ENCODE results near the gene NUBPL.
"Not testable (repeated sequence)": the region's sequence is repeated elsewhere in the genome, so short reads cannot be mapped to it uniquely, and the experiment has no call there.

Gene NUBPL

DNA sequence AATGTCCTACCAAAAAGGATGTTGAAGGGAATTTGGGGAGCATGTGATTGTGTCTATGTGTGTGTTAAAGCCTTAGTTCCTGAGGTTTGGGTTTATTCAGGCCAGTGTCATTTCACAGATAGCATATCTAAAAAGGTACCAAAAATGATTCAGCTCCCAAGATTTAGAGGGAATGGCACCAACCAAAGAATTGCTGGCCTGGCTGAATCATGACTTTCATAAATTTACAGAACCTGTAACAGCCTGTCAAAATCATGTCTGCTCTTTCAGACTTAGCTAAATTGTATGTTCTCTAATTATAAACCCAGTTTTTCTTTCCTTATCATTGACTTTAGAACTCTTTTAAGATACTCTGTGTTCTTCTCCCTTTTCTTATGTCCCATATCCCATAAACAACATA lies 231.5 kb downstream of the NUBPL start:
- DNase-seq (ENCODE audit: insufficient read length, low spot score) = no peak
- FAIRE-seq = no peak
- TF ChIP-seq, protein P1, sequence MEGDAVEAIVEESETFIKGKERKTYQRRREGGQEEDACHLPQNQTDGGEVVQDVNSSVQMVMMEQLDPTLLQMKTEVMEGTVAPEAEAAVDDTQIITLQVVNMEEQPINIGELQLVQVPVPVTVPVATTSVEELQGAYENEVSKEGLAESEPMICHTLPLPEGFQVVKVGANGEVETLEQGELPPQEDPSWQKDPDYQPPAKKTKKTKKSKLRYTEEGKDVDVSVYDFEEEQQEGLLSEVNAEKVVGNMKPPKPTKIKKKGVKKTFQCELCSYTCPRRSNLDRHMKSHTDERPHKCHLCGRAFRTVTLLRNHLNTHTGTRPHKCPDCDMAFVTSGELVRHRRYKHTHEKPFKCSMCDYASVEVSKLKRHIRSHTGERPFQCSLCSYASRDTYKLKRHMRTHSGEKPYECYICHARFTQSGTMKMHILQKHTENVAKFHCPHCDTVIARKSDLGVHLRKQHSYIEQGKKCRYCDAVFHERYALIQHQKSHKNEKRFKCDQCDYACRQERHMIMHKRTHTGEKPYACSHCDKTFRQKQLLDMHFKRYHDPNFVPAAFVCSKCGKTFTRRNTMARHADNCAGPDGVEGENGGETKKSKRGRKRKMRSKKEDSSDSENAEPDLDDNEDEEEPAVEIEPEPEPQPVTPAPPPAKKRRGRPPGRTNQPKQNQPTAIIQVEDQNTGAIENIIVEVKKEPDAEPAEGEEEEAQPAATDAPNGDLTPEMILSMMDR (IDR thresholded peaks at IDR 0.05; ENCODE audit: insufficient read depth, missing control alignments) = no peak

DNA sequence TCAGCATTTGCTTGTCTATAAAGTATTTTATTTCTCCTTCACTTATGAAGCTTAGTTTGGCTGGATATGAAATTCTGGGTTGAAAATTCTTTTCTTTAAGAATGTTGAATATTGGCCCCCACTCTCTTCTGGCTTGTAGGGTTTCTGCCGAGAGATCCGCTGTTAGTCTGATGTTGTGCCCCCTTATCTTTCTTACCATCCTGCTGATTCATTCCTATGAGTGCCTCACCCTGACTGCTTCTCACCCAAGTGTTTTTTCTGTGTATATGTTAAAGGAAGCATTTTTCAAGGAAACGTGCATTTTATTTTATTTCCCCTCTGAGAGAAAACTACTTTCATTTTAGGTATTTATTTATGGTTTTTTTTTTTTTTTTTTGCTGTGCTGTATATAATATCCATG lies 236.7 kb downstream of the NUBPL start:
- not testable (repeated sequence) for FAIRE-seq; DNase-seq (ENCODE audit: insufficient read length, low spot score)

DNA sequence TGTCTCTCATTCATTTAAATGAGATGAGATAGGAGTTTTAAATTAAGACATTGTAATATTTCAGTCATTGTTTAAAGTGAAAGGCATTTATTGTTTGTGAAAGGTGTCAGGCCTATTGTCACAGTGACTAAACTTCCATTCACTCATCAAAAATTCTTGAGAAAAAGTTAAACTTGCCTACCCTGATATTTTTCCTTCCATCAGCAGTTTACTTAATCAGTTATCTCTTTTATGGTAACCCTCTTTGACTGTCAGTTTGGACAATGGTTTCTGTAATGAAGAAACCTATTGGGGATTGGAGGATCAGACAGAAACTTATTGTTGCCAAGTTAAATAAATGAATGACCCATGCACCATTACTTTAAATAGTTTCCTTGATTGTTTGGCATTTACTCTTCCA lies 241.6 kb downstream of the NUBPL start:
- TF ChIP-seq, protein P1 (IDR thresholded peaks at IDR 0.05; ENCODE audit: insufficient read depth, missing control alignments) = no peak
- DNase-seq (ENCODE audit: insufficient read length, low spot score) = no peak
- no peak for FAIRE-seq

DNA sequence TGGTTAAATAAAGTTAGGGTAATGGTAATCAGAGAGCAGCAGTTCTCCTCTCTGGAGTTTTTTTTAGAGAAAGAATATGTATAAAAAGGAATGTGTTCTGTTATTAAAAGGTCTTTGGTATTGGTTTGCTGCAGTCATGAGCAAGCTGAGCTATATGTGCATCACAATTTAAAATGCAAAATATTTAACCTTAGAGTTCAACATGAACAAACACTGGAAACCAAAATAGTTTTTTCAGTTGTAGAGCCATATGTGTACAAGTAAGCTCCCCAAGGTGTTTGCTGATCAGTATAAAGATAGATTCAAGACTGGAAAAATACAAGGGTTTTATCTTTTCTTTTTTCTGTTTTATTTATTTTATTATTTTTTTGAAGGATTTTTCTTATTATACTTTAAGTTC lies 245.0 kb downstream of the NUBPL start:
- no peak for DNase-seq (ENCODE audit: insufficient read length, low spot score)
- TF ChIP-seq, protein P1 (IDR thresholded peaks at IDR 0.05; ENCODE audit: insufficient read depth, missing control alignments) = no peak
- no peak for FAIRE-seq

DNA sequence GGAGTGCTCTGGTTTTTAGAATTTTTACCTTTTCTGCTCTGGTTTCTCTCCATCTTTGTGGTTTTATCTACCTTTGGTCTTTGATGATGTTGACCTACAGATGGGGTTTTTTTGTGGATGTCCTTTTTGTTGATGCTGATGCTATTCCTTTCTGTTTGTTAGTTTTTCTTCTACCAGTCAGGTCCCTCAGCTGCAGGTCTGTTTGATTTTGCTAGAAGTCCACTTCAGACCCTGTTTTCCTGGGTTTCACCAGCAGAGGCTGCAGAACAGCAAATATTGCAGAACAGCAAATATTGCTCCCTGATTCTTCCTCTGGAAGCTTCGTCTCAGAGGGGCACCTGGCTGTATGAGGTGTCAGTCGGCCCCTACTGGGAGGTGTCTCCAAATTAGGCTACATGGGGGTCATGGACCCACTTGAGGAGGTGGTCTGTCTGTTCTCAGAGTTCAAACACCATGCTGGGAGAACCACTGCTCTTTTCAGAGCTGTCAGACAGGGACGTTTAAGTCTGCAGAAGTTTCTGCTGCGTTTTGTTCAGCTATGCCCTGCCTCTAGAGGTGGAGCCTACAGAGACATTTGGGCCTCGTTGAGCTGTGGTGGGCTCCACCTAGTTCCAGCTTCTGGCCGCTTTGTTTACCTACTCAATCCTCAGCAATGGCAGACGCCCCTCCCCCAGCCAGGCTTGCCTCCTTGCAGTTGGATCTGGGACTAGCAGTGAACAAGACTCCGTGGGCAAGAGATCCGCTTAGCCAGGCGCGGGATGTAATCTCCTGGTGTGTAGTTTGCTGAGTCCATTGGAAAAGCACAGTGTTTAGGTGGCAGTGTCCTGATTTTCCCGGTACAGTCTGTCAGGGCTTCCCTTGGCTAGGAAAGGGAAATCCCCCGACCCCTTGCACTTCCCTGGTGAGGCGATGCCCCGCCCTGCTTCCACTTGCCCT lies 250.8 kb downstream of the NUBPL start:
- FAIRE-seq; DNase-seq (ENCODE audit: insufficient read length, low spot score): not testable (repeated sequence)

DNA sequence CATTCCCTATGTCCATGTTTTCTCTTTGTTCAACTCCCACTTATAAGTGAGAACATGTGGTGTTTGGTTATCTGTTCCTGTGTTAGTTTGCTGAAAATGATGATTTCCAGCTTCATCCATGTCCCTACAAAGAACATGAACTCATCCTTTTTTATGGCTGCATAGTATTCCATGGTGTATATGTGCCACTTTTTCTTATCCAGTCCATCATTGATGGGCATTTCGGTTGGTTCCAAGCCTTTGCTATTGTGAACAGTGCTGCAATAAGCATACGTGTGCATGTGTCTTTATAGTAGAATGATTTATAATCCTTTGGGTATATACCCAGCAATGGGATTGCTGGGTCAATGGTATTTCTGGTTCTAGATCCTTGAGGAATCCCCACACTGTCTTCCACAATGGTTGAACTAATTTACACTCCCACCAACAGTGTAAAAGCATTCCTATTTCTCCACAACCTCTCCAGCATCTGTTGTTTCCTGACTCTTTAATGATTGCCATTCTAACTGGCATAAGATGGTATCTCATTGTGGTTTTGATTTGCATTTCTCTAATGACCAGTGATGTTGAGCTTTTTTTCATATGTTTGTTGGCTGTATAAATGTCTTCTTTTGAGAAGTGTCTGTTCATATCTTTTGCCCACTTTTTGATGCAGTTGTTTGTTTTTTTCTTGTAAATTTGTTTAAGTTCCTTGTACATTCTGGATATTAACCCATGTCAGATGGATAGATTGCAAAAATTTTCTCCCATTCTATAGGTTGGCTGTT lies 252.7 kb downstream of the NUBPL start:
- FAIRE-seq; DNase-seq (ENCODE audit: insufficient read length, low spot score): not testable (repeated sequence)

DNA sequence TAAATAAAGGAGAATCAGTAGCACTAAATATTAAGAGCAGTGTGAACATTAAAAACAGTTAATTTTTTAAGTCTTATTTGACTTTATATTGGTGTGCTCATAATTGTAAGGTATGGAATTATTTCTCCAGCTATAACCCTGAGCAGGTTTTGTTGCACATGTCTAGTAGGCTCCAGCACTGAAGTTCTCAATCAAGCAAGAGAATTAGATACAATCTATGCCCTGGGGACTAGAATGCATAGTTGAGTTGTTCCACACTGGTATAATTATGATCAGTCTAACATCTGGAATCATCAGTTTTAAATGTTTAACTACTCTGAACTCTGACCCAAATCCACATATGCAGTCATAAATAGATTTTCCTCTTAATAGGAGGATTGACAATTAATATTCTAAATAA lies 258.1 kb downstream of the NUBPL start:
- FAIRE-seq = no peak
- TF ChIP-seq, protein P1 (IDR thresholded peaks at IDR 0.05; ENCODE audit: insufficient read depth, missing control alignments) = no peak
- DNase-seq (ENCODE audit: insufficient read length, low spot score) = no peak

DNA sequence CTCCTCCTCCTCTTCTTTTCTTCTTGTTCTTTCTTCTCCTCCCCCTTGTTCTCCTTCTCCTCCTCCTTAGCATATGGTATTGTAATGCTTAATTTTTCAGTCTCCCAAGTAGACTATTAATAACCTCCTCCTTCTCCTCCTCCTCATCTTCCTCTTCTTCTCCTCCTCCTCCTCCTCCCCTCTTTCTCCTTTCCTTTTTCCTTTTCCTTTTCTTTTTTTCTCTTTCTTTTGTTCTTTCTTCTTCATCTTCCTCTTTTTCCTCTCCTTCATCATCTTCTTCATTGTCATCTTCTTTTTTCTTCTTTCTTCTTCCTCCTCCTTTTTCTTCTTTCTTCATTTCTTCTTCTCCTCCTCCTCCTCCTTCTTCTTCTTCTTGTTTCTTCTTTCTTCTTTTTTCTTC lies 264.3 kb downstream of the NUBPL start:
- FAIRE-seq (no peak), DNase-seq (ENCODE audit: insufficient read length, low spot score) (no peak)
- TF ChIP-seq, protein P1 (IDR thresholded peaks at IDR 0.05; ENCODE audit: insufficient read depth, missing control alignments) = no peak
